CD4-positive, alpha-beta memory T cell (primary cell): ENCODE data around the gene SYT2. TPM values are rescaled to one million over a fixed set of nuclear protein-coding genes. Genes with fewer than 3 reads are reported as not detected.

Experiments used
- CTCF ChIA-PET: fragments of 350-600 bp; sonication (Branson Sonifier 250); formaldehyde crosslinking; loops from one replicate; lab custom pipeline; 2021; ENCODE audit warnings: inconsistent platforms; ENCODE audit not compliant: partially characterized antibody; lab: Charles Lee
- POLR2A ChIA-PET: fragments of 350-600 bp; sonication (Branson Sonifier 250); formaldehyde crosslinking; loops from one replicate; lab custom pipeline; 2021; ENCODE audit not compliant: partially characterized antibody; lab: Charles Lee
- DNase-seq, 5 donors: peaks; one replicate each; pipeline versions ENCODE4 v3.0.0 to v3.0.0-alpha.2; 2020 to 2022; ENCODE audit warnings: mixed read lengths in 1 of 5
- H3K27ac ChIP-seq: one replicate; pipeline ENCODE4 v1.7.0; 2013; ENCODE audit warnings: low read depth, low read length
- H3K27me3 ChIP-seq: 2 replicates; pipeline ENCODE4 v1.7.0; 2013; ENCODE audit warnings: mild to moderate bottlenecking, low read length, moderate library complexity; ENCODE audit not compliant: insufficient read depth
- H3K36me3 ChIP-seq: 2 replicates; pipeline ENCODE4 v1.7.0; 2013; ENCODE audit warnings: mild to moderate bottlenecking, low read length, moderate library complexity; ENCODE audit not compliant: insufficient read depth
- H3K4me1 ChIP-seq: 2 replicates; pipeline ENCODE4 v1.7.0; 2013; ENCODE audit warnings: mild to moderate bottlenecking, low read length, moderate library complexity; ENCODE audit not compliant: insufficient read depth
- H3K4me3 ChIP-seq, 2 donors: one replicate each; pipeline ENCODE4 v1.7.0; 2013; ENCODE audit warnings: low read length in 2 of 2, mild to moderate bottlenecking in 1 of 2
- H3K9me3 ChIP-seq, 2 donors: one replicate each; pipeline ENCODE4 v1.7.0; 2013; ENCODE audit warnings: low read length in 2 of 2, control low read depth in 1 of 2; ENCODE audit not compliant: control insufficient read depth in 1 of 2
- H3K27ac Mint-ChIP-seq, 7 donors: one replicate each; pipeline ENCODE4 v1.8.0; 2020 to 2021; ENCODE audit warnings: mixed read lengths in 7 of 7, mild to moderate bottlenecking in 6 of 7, inconsistent platforms in 3 of 7, moderate library complexity in 3 of 7
- H3K27me3 Mint-ChIP-seq, 2 donors: one replicate each; pipeline ENCODE4 v1.8.0; 2020 to 2021; ENCODE audit warnings: mixed read lengths in 2 of 2
- H3K36me3 Mint-ChIP-seq, 2 donors: one replicate each; pipeline ENCODE4 v1.8.0; 2020 to 2021; ENCODE audit warnings: mixed read lengths in 2 of 2, inconsistent platforms in 1 of 2, mild to moderate bottlenecking in 1 of 2
- H3K4me1 Mint-ChIP-seq, 4 donors: one replicate each; pipeline ENCODE4 v1.8.0; 2020 to 2021; ENCODE audit warnings: mixed read lengths in 4 of 4, mild to moderate bottlenecking in 1 of 4
- H3K4me3 Mint-ChIP-seq, 8 donors: one replicate each; pipeline ENCODE4 v1.8.0; 2020 to 2021; ENCODE audit warnings: mixed read lengths in 8 of 8, mild to moderate bottlenecking in 7 of 8, moderate library complexity in 6 of 8, inconsistent platforms in 3 of 8
- H3K9me3 Mint-ChIP-seq, 8 donors: one replicate each; pipeline ENCODE4 v1.8.0; 2020 to 2021; ENCODE audit warnings: mixed read lengths in 8 of 8, mild to moderate bottlenecking in 5 of 8, inconsistent platforms in 3 of 8, moderate library complexity in 1 of 8
- intact Hi-C: fragments of 100-400 bp; cut with micrococcal nuclease; formaldehyde crosslinking; loops from one replicate; pipeline ENCODE4 v1.15.1; 2023
- polyA plus RNA-seq, 2 donors: library from polyadenylated mRNA; unstranded; fragments of 300-500 nt; fragmentation: Illumina TruSeq; gene quantifications; one replicate each; pipeline ENCODE4 v1.2.3, GENCODE V29; 2021
- total RNA-seq, 2 experiments: library from RNA; stranded (reverse); gene quantifications; one replicate each; pipeline ENCODE4 v1.2.3, GENCODE V29; 2021

Gene SYT2
- total and polyA plus RNA-seq, 4 experiments from 2014 or later, result 0.03 TPM; not detected in 3

DNA sequence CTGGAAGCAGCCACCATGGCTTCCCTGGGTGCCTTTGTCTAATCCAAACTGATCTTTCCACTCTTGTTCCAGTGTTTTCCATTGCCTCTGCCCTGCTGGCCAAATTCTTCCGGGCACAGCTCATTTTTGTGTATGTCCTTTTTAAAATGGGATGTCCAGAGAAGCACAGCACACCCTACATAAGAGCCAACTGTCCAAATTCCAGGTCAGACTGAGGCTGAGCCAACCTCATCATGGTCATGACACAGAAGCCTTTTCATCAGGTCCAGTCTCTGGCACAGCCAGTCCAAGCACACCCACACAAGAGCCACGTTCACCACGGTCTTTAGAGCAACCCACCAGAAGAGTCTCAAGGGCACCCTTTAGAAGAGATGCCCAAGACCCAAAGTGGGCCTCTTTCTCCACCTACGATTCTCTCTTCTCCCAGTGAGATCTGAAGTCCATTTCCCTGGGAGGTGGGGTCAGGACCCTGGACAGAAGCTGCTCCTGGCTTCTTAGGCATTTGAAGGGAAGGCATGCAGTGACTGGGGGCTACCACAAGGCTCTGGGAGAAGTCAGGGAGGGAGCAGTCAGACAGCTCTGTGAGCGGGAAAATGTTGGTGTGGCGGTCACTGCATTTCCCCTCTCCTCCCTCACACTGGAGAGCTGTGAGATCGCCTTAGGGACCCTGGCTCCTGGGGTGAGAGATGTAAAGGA is 53.2 kb downstream of the SYT2 start:
- CTCF ChIA-PET, result no interaction called here

DNA sequence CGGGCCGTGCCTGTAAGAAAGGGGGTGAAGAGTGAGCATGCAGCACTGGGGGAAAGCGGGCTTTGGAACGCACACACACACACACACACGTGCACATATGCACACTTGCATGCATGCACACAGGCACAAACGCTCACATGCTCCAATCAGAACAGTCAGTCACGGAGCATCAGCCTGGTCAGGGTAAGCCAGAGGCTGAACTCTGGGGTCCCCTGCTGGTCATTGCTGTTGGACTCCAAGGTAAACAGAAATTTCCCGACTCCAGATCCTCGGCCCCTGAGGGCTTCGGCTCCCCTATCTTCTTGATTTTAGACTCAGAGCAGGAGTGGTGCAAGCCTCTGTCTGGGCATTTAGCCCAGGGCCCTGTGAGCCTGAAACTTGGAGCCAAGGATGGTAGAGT is 54.2 kb downstream of the SYT2 start:
- ChIA-PET CTCF (no interaction called here), POLR2A (no interaction called here)
- Mint-ChIP-seq H3K9me3 (no peaks in the 10 kb centered on the region), H3K4me1 (no peaks in the 10 kb centered on the region), H3K36me3 (no peaks in the 10 kb centered on the region), H3K27ac (no peak overlapping the region), H3K4me3 (no peak overlapping the region), H3K27me3 (peaks cover 12 to 14% of the 10 kb centered on the region in 2 donors)
- H3K4me3 ChIP-seq, result no peak overlapping the region
- intact Hi-C loops, result no loop called here
- no peak for DNase-seq
- H3K36me3 ChIP-seq, result no peaks in the 10 kb centered on the region
- no peaks in the 10 kb centered on the region for H3K27me3 ChIP-seq
- H3K9me3 ChIP-seq, result no peaks in the 10 kb centered on the region
- no peak overlapping the region for H3K27ac ChIP-seq
- H3K4me1 ChIP-seq, result no peaks in the 10 kb centered on the region

More for the DNA sequence above, 53.2 kb downstream of the SYT2 start:
- no peaks in the 10 kb centered on the region for H3K27me3 ChIP-seq
- H3K4me1 Mint-ChIP-seq, result no peaks in the 10 kb centered on the region
- H3K36me3 Mint-ChIP-seq, result no peaks in the 10 kb centered on the region
- peaks cover 7 to 24% of the 10 kb centered on the region in 2 donors for H3K27me3 Mint-ChIP-seq
- no peak overlapping the region for H3K4me3 ChIP-seq
- intact Hi-C loops, result no loop called here
- no peak for DNase-seq
- POLR2A ChIA-PET, result no interaction called here
- H3K4me3 Mint-ChIP-seq, result no peak overlapping the region
- no peak overlapping the region for H3K27ac Mint-ChIP-seq
- H3K4me1 ChIP-seq, result no peaks in the 10 kb centered on the region
- no peaks in the 10 kb centered on the region for H3K9me3 Mint-ChIP-seq
- no peaks in the 10 kb centered on the region for H3K9me3 ChIP-seq
- no peaks in the 10 kb centered on the region for H3K36me3 ChIP-seq
- no peak overlapping the region for H3K27ac ChIP-seq

DNA sequence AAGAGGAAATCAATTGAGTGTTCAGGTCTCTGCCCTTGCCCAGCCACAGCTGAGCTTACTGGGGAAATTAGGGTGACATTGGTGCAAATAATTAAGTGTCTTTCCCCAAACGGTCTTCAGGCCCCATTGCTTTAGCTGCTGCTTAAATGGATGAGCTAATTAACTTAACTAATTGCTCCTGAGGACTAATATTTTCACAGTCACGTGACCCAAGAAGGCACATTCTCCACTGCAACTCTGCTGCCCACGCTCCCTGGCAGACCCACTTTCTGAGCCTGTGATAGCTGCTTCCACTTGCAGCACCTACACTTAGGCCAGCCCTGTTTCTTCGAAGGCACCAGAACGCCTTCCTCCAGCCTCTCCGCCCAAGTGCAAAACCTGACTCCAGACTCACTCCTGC is 56.2 kb downstream of the SYT2 start:
- Histone ChIP-seq H3K4me3 (no peak overlapping the region), H3K4me1 (no peaks in the 10 kb centered on the region), H3K27ac (no peak overlapping the region), H3K36me3 (no peaks in the 10 kb centered on the region), H3K27me3 (no peaks in the 10 kb centered on the region), H3K9me3 (no peaks in the 10 kb centered on the region)
- ChIA-PET CTCF (no interaction called here), POLR2A (no interaction called here)
- Mint-ChIP-seq H3K27me3 (peaks cover 14 to 15% of the 10 kb centered on the region in 2 donors), H3K4me3 (no peak overlapping the region), H3K36me3 (no peaks in the 10 kb centered on the region), H3K27ac (no peak overlapping the region), H3K4me1 (no peaks in the 10 kb centered on the region), H3K9me3 (no peaks in the 10 kb centered on the region)
- no peak for DNase-seq
- intact Hi-C loops, result no loop called here

DNA sequence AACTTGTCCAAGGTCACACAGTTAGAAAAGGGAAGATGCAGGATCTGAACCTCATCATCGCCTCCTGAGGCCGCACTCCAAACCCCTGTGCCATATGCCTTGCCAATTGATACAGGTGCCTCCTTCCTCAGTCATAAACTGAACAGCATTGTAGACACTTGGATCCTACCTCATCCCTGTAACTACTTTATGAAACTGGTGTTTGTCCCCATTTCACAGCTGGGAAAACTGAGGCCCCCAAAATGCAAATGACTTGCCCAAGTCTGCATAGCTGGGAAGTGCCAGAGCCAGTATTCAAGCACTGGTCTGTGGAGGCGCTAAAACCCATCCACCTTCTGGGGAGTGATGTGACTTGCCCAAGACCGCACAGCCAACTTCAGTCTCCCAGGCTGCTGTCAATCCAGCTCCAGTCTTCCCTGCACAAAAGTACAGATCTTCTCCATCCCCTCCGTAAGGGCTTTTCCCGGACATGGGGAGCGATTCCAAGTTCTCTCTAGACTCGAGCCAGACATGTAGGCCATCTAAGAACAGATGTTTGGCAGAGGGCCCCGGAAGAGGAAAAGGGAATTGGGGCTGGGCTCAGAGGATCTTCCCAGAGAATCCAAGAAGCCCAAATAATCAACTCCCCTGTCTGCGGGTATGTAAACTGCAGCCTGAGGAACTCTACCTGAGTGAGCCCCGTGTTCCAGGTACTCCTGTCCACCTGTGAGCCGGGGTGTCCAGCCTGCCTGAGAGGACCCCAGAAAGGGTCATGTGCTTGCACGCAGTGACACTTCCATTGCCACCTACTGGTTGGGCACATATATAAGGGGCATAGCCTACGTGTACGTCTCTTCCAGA is 60.5 kb downstream of the SYT2 start:
- peaks cover 0 to 2% (median 0%) of the 10 kb centered on the region in 8 donors for H3K9me3 Mint-ChIP-seq
- H3K27ac Mint-ChIP-seq, result no peak overlapping the region
- H3K36me3 Mint-ChIP-seq, result no peaks in the 10 kb centered on the region
- H3K4me1 Mint-ChIP-seq, result peaks cover 0 to 9% (median under 1%) of the 10 kb centered on the region in 4 donors
- peaks cover 3% of the 10 kb centered on the region for H3K27me3 ChIP-seq
- no peaks in the 10 kb centered on the region for H3K9me3 ChIP-seq
- no peaks in the 10 kb centered on the region for H3K36me3 ChIP-seq
- no peak for DNase-seq
- ChIA-PET CTCF (interaction anchor here (0.7 to 1.3 kb wide), 2 partner anchors 9 to 841 kb away, joined by 3 read pairs; no protein-coding TSS in a partner anchor), POLR2A (no interaction called here)
- no peak overlapping the region for H3K4me3 ChIP-seq
- no peak overlapping the region for H3K27ac ChIP-seq
- H3K27me3 Mint-ChIP-seq, result peaks cover 12 to 27% of the 10 kb centered on the region in 2 donors
- intact Hi-C loops, result no loop called here
- no peak overlapping the region for H3K4me3 Mint-ChIP-seq
- peaks cover under 1% of the 10 kb centered on the region for H3K4me1 ChIP-seq

DNA sequence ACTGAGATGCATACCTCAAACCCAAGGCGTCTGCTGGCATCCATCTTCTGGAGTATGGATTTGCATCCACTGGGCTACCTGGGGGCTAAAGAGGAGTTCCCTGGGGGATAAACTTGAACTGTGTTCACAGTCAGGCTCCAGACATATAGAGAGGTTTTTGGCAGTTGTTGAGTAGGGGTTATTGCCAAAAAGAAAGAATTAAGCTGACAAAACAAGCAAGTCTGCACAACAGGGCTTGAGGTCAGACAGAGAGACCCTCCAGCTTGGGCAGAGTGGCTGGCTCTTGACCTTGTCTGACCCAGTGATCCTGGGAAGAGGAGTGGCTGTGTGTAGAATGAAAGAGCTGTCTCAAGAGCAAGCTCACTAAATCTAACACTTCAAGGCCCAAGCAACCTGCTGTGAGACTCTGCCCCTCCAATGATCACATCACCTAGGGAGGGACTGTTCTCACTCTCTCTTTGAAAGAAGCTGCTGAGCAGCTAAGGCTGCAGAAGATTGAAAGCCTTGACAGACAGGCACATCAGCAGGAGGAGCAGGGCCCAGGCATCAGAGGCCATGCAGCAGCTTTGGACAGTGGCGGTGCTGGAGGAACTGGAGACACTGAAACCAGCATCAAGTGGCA is 61.5 kb downstream of the SYT2 start:
- no peaks in the 10 kb centered on the region for H3K9me3 ChIP-seq
- Mint-ChIP-seq H3K27me3 (peaks cover 16 to 30% of the 10 kb centered on the region in 2 donors), H3K36me3 (no peaks in the 10 kb centered on the region), H3K4me3 (no peak overlapping the region), H3K27ac (no peak overlapping the region), H3K4me1 (peaks cover 4 to 20% (median 11%) of the 10 kb centered on the region in 4 donors), H3K9me3 (peaks cover 0 to 2% (median 0%) of the 10 kb centered on the region in 8 donors)
- ChIA-PET POLR2A (no interaction called here), CTCF (no interaction called here)
- no peak overlapping the region for H3K27ac ChIP-seq
- no peak overlapping the region for H3K4me3 ChIP-seq
- intact Hi-C loops, result no loop called here
- H3K36me3 ChIP-seq, result no peaks in the 10 kb centered on the region
- H3K27me3 ChIP-seq, result peaks cover 13% of the 10 kb centered on the region
- peaks cover 11% of the 10 kb centered on the region for H3K4me1 ChIP-seq
- DNase-seq, result no peak

DNA sequence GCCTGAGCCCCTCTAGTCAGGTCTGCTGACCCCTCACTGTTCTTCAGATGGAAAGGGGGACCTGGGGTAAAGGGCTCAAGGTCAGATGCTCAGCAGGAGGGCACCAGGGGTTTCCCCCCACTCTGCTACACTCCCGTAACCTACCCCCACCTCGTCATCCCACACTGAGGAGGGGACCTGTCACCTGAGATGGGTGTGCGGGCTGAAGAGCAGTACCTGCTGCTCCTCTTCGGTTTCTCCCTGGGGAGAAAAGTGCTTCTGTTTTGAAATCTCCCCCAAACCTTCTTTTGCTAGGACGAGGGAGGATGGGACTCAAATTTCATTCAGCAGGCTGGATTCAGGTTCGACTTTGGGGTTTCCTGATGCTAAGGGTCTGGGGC is 65.2 kb downstream of the SYT2 start:
- CTCF ChIA-PET, result no interaction called here
- Histone ChIP-seq H3K27me3 (peaks cover 23% of the 10 kb centered on the region), H3K9me3 (no peaks in the 10 kb centered on the region), H3K4me1 (peaks cover 27% of the 10 kb centered on the region), H3K27ac (no peak overlapping the region), H3K36me3 (no peaks in the 10 kb centered on the region), H3K4me3 (no peak overlapping the region)
- Mint-ChIP-seq H3K27ac (no peak overlapping the region), H3K27me3 (peaks cover 18 to 45% of the 10 kb centered on the region in 2 donors), H3K36me3 (no peaks in the 10 kb centered on the region), H3K4me1 (peaks cover 7 to 43% (median 27%) of the 10 kb centered on the region in 4 donors), H3K9me3 (peaks cover 0 to 2% (median 0%) of the 10 kb centered on the region in 8 donors), H3K4me3 (peak overlapping the region in 3 of 8 donors; percentile 23 to 88 (median 72))
- DNase-seq, result no peak
- POLR2A ChIA-PET, result no interaction called here
- intact Hi-C loops, result no loop called here
